Measurements from ENCODE around the gene ESR1.

Gene ESR1

GRCh38 chr6:152054441-152054840 lies 247.0 kb downstream of the ESR1 start:
- peak; percentile 28 for DNase-seq (ENCODE audit: low read depth)
- no peak for TF ChIP-seq CTCF (conservative IDR thresholded peaks at IDR 0.05; ENCODE audit: control insufficient read depth, insufficient read depth, low read depth, low read length)

GRCh38 chr6:152055517-152055916 lies 248.0 kb downstream of the ESR1 start:
- no peak for TF ChIP-seq CTCF (conservative IDR thresholded peaks at IDR 0.05; ENCODE audit: control insufficient read depth, insufficient read depth, low read depth, low read length)
- no peak for DNase-seq (ENCODE audit: low read depth)
- H3K4me3 ChIP-seq (ENCODE audit: control insufficient read depth, low read depth, low read length): no peak overlapping the region

More at GRCh38 chr6:152054441-152054840, 247.0 kb downstream of the ESR1 start:
- H3K4me3 ChIP-seq (ENCODE audit: control insufficient read depth, low read depth, low read length): no peak overlapping the region

- DNase-seq (ENCODE audit: low read depth): no peak
- TF ChIP-seq CTCF (conservative IDR thresholded peaks at IDR 0.05; ENCODE audit: control insufficient read depth, insufficient read depth, low read depth, low read length): no peak
- no peak overlapping the region for H3K4me3 ChIP-seq (ENCODE audit: control insufficient read depth, low read depth, low read length)
These were observed 250.5 kb downstream of the ESR1 start for GRCh38 chr6:152057832-152058498.

GRCh38 chr6:152059909-152060308 lies 252.4 kb downstream of the ESR1 start:
- DNase-seq (ENCODE audit: low read depth): no peak
- no peak overlapping the region for H3K4me3 ChIP-seq (ENCODE audit: control insufficient read depth, low read depth, low read length)
- TF ChIP-seq CTCF (conservative IDR thresholded peaks at IDR 0.05; ENCODE audit: control insufficient read depth, insufficient read depth, low read depth, low read length): no peak

GRCh38 chr6:152062476-152062875 lies 255.0 kb downstream of the ESR1 start:
- no peak overlapping the region for H3K4me3 ChIP-seq (ENCODE audit: control insufficient read depth, low read depth, low read length)
- TF ChIP-seq CTCF (conservative IDR thresholded peaks at IDR 0.05; ENCODE audit: control insufficient read depth, insufficient read depth, low read depth, low read length): no peak
- no peak for DNase-seq (ENCODE audit: low read depth)

GRCh38 chr6:152063170-152063921 lies 255.9 kb downstream of the ESR1 start:
- no peak overlapping the region for H3K4me3 ChIP-seq (ENCODE audit: control insufficient read depth, low read depth, low read length)
- DNase-seq (ENCODE audit: low read depth): no peak
- no peak for TF ChIP-seq CTCF (conservative IDR thresholded peaks at IDR 0.05; ENCODE audit: control insufficient read depth, insufficient read depth, low read depth, low read length)
